Activated CD4-positive, alpha-beta memory T cell treated with anti-CD3 and anti-CD28 coated beads, Interleukin-2, amount 10 ng/mL, durations not matched to agents 7 days and 5 days (primary cell): ENCODE results near the gene LRRC39. TPM values are rescaled to one million over a fixed set of nuclear protein-coding genes. Genes with fewer than 3 reads are reported as not detected.

Source experiments
- CTCF ChIA-PET: fragments of 350-600 bp; sonication (Branson Sonifier 250); formaldehyde crosslinking; loops from one replicate; lab custom pipeline; 2021; ENCODE audit warnings: antibody characterized with exemption, inconsistent platforms; lab: Charles Lee
- POLR2A ChIA-PET: fragments of 350-600 bp; sonication (Branson Sonifier 250); formaldehyde crosslinking; loops from one replicate; lab custom pipeline; 2021; ENCODE audit warnings: antibody characterized with exemption; lab: Charles Lee
- DNase-seq: peaks from one replicate; pipeline ENCODE4 v3.0.0-alpha.2; 2020
- H3K27ac Mint-ChIP-seq: one replicate; pipeline ENCODE4 v1.8.0; 2021; ENCODE audit warnings: mild to moderate bottlenecking, mixed read lengths
- H3K27me3 Mint-ChIP-seq: one replicate; pipeline ENCODE4 v1.8.0; 2021; ENCODE audit warnings: mixed read lengths
- H3K36me3 Mint-ChIP-seq: one replicate; pipeline ENCODE4 v1.8.0; 2021; ENCODE audit warnings: low read depth, mixed read lengths
- H3K4me1 Mint-ChIP-seq: one replicate; pipeline ENCODE4 v1.8.0; 2021; ENCODE audit warnings: mixed read lengths
- H3K4me3 Mint-ChIP-seq: one replicate; pipeline ENCODE4 v1.8.0; 2021; ENCODE audit warnings: mild to moderate bottlenecking, mixed read lengths
- H3K9me3 Mint-ChIP-seq: one replicate; pipeline ENCODE4 v1.8.0; 2021; ENCODE audit warnings: mixed read lengths
- total RNA-seq, 2 experiments: library from RNA; stranded (reverse); gene quantifications; one replicate each; pipeline ENCODE4 v1.2.3, GENCODE V29; 2021

The LRRC39 gene
- total RNA-seq, 2 experiments from 2014 or later = 0.53 to 0.60 TPM

GRCh38 chr1:100100202-100100601, 77.9 kb downstream of the LRRC39 start:
- H3K27me3 Mint-ChIP-seq = no peaks in the 10 kb centered on the region
- POLR2A ChIA-PET = no interaction called here
- H3K27ac Mint-ChIP-seq = no peak overlapping the region
- CTCF ChIA-PET = no interaction called here
- no peak for DNase-seq
- H3K9me3 Mint-ChIP-seq = no peaks in the 10 kb centered on the region
- H3K4me1 Mint-ChIP-seq = no peaks in the 10 kb centered on the region
- no peak overlapping the region for H3K4me3 Mint-ChIP-seq
- peaks cover 48% of the 10 kb centered on the region for H3K36me3 Mint-ChIP-seq

Other genes starting within 250 kb of the LRRC39 start
- 10 to 100 TPM; 16.4 to 17.7 TPM for gene SLC35A3, start 208.3 kb downstream of the LRRC39 start, total RNA-seq
- gene SASS6, start 45.3 kb downstream of the LRRC39 start, total RNA-seq = 10 to 100 TPM; 13.2 to 13.3 TPM
- gene TRMT13, start 45.1 kb downstream of the LRRC39 start, total RNA-seq = 10 to 100 TPM; 13.9 to 15.4 TPM
- 10 to 100 TPM; 12.1 to 12.9 TPM for gene DBT, start 71.6 kb upstream of the LRRC39 start, total RNA-seq
- 10 to 100 TPM; 67.5 to 68.2 TPM for gene RTCA, start 88.0 kb upstream of the LRRC39 start, total RNA-seq
- gene CDC14A, start 174.2 kb upstream of the LRRC39 start, total RNA-seq = 10 to 100 TPM; 41.8 to 44.9 TPM